ENCODE measurements around the gene UBB. TPM values are rescaled to one million over a fixed set of nuclear protein-coding genes. Genes with fewer than 3 reads are reported as not detected.
"Not testable (repeated sequence)": the region's sequence is repeated elsewhere in the genome, so short reads cannot be mapped to it uniquely, and the experiment has no call there.

Gene UBB
- polyA plus RNA-seq, 1 donor from 2014 or later: 2,318 TPM

GRCh38 chr17:16392491-16392890, 11.6 kb downstream of the UBB start:
- H3K4me2 ChIP-seq (ENCODE audit: low read length); H4K20me1 ChIP-seq (ENCODE audit: insufficient read depth); H3K9me2 ChIP-seq (ENCODE audit: insufficient read depth, low read length); H3K27ac ChIP-seq (ENCODE audit: low read length); H3K27me3 ChIP-seq (ENCODE audit: insufficient read depth, low read depth, low read length); H3K36me3 ChIP-seq (ENCODE audit: insufficient read depth, low read length); H3F3A ChIP-seq (ENCODE audit: insufficient read depth, low read length, poor library complexity, severe bottlenecking); H3K9ac ChIP-seq (ENCODE audit: low read length); H2AFZ ChIP-seq (ENCODE audit: low read depth, low read length); H3K4me3 ChIP-seq (ENCODE audit: low read length); H3K79me2 ChIP-seq (replicated peaks; ENCODE audit: insufficient read depth, low read length); H3K9me3 ChIP-seq (ENCODE audit: low read length): not testable (repeated sequence)

GRCh38 chr17:16395887-16396286, 15.0 kb downstream of the UBB start:
- not testable (repeated sequence) for H3K9me2 ChIP-seq (ENCODE audit: insufficient read depth, low read length); H3K9ac ChIP-seq (ENCODE audit: low read length); H3K27ac ChIP-seq (ENCODE audit: low read length); H3K36me3 ChIP-seq (ENCODE audit: insufficient read depth, low read length); H3K9me3 ChIP-seq (ENCODE audit: low read length); H3K4me3 ChIP-seq (ENCODE audit: low read length); H3K27me3 ChIP-seq (ENCODE audit: insufficient read depth, low read depth, low read length); H3F3A ChIP-seq (ENCODE audit: insufficient read depth, low read length, poor library complexity, severe bottlenecking); H2AFZ ChIP-seq (ENCODE audit: low read depth, low read length); H3K4me2 ChIP-seq (ENCODE audit: low read length); H4K20me1 ChIP-seq (ENCODE audit: insufficient read depth); H3K79me2 ChIP-seq (replicated peaks; ENCODE audit: insufficient read depth, low read length)

- not testable (repeated sequence) for H2AFZ ChIP-seq (ENCODE audit: low read depth, low read length); H3K4me2 ChIP-seq (ENCODE audit: low read length); H3K9ac ChIP-seq (ENCODE audit: low read length); H3K27ac ChIP-seq (ENCODE audit: low read length); H3F3A ChIP-seq (ENCODE audit: insufficient read depth, low read length, poor library complexity, severe bottlenecking); H3K27me3 ChIP-seq (ENCODE audit: insufficient read depth, low read depth, low read length); H3K4me3 ChIP-seq (ENCODE audit: low read length); H3K9me3 ChIP-seq (ENCODE audit: low read length); H4K20me1 ChIP-seq (ENCODE audit: insufficient read depth); H3K36me3 ChIP-seq (ENCODE audit: insufficient read depth, low read length); H3K9me2 ChIP-seq (ENCODE audit: insufficient read depth, low read length); H3K79me2 ChIP-seq (replicated peaks; ENCODE audit: insufficient read depth, low read length)
These were observed 15.8 kb downstream of the UBB start for GRCh38 chr17:16396693-16397092.

- H4K20me1 ChIP-seq (ENCODE audit: insufficient read depth): no peaks in the 10 kb centered on the region
- TF ChIP-seq TAF1 (IDR thresholded peaks at IDR 0.05; ENCODE audit: low read depth) (no peak), EP300 (conservative IDR thresholded peaks at IDR 0.05; ENCODE audit: poor library complexity, severe bottlenecking) (no peak), REST (IDR thresholded peaks at IDR 0.05; ENCODE audit: borderline replicate concordance) (no peak), MXI1 (conservative IDR thresholded peaks at IDR 0.05; ENCODE audit: poor library complexity, severe bottlenecking) (no peak), RAD21 (conservative IDR thresholded peaks at IDR 0.05) (no peak), SMC3 (conservative IDR thresholded peaks at IDR 0.05; ENCODE audit: poor library complexity) (no peak), EZH2 (IDR thresholded peaks at IDR 0.05; ENCODE audit: borderline replicate concordance, insufficient read depth, low read length, poor library complexity, severe bottlenecking) (no peak), POLR2AphosphoS5 (IDR thresholded peaks at IDR 0.05) (no peak), CTCF (IDR thresholded peaks at IDR 0.05; ENCODE audit: poor library complexity, severe bottlenecking) (no peak)
- no peak overlapping the region for H3K9ac ChIP-seq (ENCODE audit: low read length)
- no peaks in the 10 kb centered on the region for H3F3A ChIP-seq (ENCODE audit: insufficient read depth, low read length, poor library complexity, severe bottlenecking)
- H3K36me3 ChIP-seq (ENCODE audit: insufficient read depth, low read length): no peaks in the 10 kb centered on the region
- H3K9me2 ChIP-seq (ENCODE audit: insufficient read depth, low read length): no peaks in the 10 kb centered on the region
- no peaks in the 10 kb centered on the region for H3K79me2 ChIP-seq (replicated peaks; ENCODE audit: insufficient read depth, low read length)
- H2AFZ ChIP-seq (ENCODE audit: low read depth, low read length): no peak overlapping the region
- H3K27me3 ChIP-seq (ENCODE audit: insufficient read depth, low read depth, low read length): no peaks in the 10 kb centered on the region
- H3K9me3 ChIP-seq (ENCODE audit: low read length): no peaks in the 10 kb centered on the region
- no peak overlapping the region for H3K4me3 ChIP-seq (ENCODE audit: low read length)
- no peak overlapping the region for H3K4me2 ChIP-seq (ENCODE audit: low read length)
- H3K27ac ChIP-seq (ENCODE audit: low read length): no peak overlapping the region
These were observed 17.7 kb downstream of the UBB start for GRCh38 chr17:16398270-16399267.

- H3K27me3 ChIP-seq (ENCODE audit: insufficient read depth, low read depth, low read length); H4K20me1 ChIP-seq (ENCODE audit: insufficient read depth); H3K9me3 ChIP-seq (ENCODE audit: low read length); H3K9me2 ChIP-seq (ENCODE audit: insufficient read depth, low read length); H3K27ac ChIP-seq (ENCODE audit: low read length); H2AFZ ChIP-seq (ENCODE audit: low read depth, low read length); H3K36me3 ChIP-seq (ENCODE audit: insufficient read depth, low read length); H3K4me3 ChIP-seq (ENCODE audit: low read length); H3K9ac ChIP-seq (ENCODE audit: low read length); H3K79me2 ChIP-seq (replicated peaks; ENCODE audit: insufficient read depth, low read length); H3F3A ChIP-seq (ENCODE audit: insufficient read depth, low read length, poor library complexity, severe bottlenecking); H3K4me2 ChIP-seq (ENCODE audit: low read length): not testable (repeated sequence)
These were observed 23.0 kb downstream of the UBB start for GRCh38 chr17:16403847-16404246.
